Activated naive CD4-positive, alpha-beta T cell treated with anti-CD3 and anti-CD28 coated beads, Interleukin-2, amount 50 U/mL, for 16 hours (primary cell): ENCODE results near the gene UBA7.

Source experiments
- DNase-seq: peaks from one replicate; pipeline ENCODE4 v3.0.0-alpha.2; 2020

The UBA7 gene

GRCh38 chr3:49805897-49806701, 7.7 kb downstream of the UBA7 start:
- DNase-seq = no peak

GRCh38 chr3:49805367-49805782, 8.4 kb downstream of the UBA7 start:
- DNase-seq = no peak

GRCh38 chr3:49804141-49805041, 9.4 kb downstream of the UBA7 start:
- no peak for DNase-seq

GRCh38 chr3:49803465-49804140, 10.2 kb downstream of the UBA7 start:
- peak; percentile 59 for DNase-seq

GRCh38 chr3:49802719-49803464, 10.9 kb downstream of the UBA7 start, which contains the start of gene INKA1:
Gene INKA1 (plus strand): TSS chr3:49803261. CDS start chr3:49803393, 132 bp downstream.
- DNase-seq = peak; percentile 89

GRCh38 chr3:49801160-49801559, 12.6 kb downstream of the UBA7 start:
- no peak for DNase-seq

GRCh38 chr3:49799761-49800160, 14.0 kb downstream of the UBA7 start, which contains the start of gene CDHR4:
Gene CDHR4 (minus strand): TSS chr3:49799873. CDS start chr3:49799812, 61 bp downstream.
- no peak for DNase-seq

- DNase-seq = no peak
These were observed 14.6 kb downstream of the UBA7 start for GRCh38 chr3:49799105-49799504.

- no peak for DNase-seq
These were observed 18.5 kb downstream of the UBA7 start for GRCh38 chr3:49794926-49795905.

- DNase-seq = no peak
These were observed 19.3 kb downstream of the UBA7 start for GRCh38 chr3:49794431-49794830.

- DNase-seq = no peak
These were observed 20.2 kb downstream of the UBA7 start for GRCh38 chr3:49793486-49794085.

- no peak for DNase-seq
These were observed 21.2 kb downstream of the UBA7 start for GRCh38 chr3:49792371-49793150.

GRCh38 chr3:49791571-49791970, 22.2 kb downstream of the UBA7 start:
- no peak for DNase-seq

GRCh38 chr3:49790626-49791411, 22.9 kb downstream of the UBA7 start:
- no peak for DNase-seq

GRCh38 chr3:49788056-49788455, 25.7 kb downstream of the UBA7 start:
- DNase-seq = no peak

- DNase-seq = no peak
These were observed 26.2 kb downstream of the UBA7 start for GRCh38 chr3:49787536-49787935.

GRCh38 chr3:49787182-49787464, 26.6 kb downstream of the UBA7 start:
- no peak for DNase-seq

- DNase-seq = peak; percentile 100
These were observed 27.2 kb downstream of the UBA7 start, which contains the start of gene IP6K1 for GRCh38 chr3:49786357-49787181. Gene IP6K1 (minus strand): TSS chr3:49786542. CDS start chr3:49748040, 38,502 bp downstream.
